Stimulated activated CD8-positive, alpha-beta memory T cell treated with anti-CD3 and anti-CD28 coated beads, Interleukin-12 subunit alpha, Interleukin-12 subunit beta, amount 100 ng/mL, for 4 hours (primary cell): ENCODE data around the gene CFAP410.
"Not testable (repeated sequence)": the region's sequence is repeated elsewhere in the genome, so short reads cannot be mapped to it uniquely, and the experiment has no call there.

ENCODE experiments used
- DNase-seq: peaks from one replicate; pipeline ENCODE4 v3.0.0-alpha.2; 2020; ENCODE audit warnings: low read depth

The CFAP410 gene

DNA sequence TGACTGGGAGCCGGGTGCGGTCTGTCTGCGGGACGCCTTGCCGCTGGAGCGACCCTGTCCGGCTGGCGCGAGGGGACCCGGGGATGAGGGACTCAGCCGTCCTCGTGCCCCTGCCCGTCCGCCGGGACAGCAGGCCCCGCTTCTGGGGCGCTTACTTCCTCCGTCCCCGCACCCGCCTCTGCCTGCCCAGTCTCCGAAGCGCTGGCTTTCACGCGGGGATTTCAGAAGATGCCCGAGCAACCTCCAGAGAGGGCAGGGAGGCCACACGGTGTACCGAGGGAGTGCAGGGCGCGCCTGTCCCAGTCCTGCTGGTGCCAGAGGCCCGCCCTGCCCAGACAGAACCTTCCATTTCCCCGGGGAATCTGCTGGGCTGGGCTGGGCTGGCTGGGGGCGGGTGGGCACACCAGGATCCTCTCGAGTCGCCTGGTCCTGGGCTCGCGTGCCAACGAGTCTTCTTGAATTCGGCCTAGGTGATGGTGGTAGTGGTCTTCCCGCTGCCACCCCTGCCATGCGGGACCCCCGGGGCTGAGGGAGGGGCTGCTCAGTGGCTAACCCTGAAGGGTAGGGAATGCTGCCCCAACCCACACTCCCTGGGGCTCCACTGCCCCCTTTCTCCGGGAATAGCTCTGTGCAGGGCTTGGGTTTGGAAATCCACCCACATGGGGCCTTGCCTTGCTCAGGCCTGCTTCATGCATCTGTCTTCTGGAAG is 11.7 kb upstream of the CFAP410 start:
- DNase-seq = no peak

DNA sequence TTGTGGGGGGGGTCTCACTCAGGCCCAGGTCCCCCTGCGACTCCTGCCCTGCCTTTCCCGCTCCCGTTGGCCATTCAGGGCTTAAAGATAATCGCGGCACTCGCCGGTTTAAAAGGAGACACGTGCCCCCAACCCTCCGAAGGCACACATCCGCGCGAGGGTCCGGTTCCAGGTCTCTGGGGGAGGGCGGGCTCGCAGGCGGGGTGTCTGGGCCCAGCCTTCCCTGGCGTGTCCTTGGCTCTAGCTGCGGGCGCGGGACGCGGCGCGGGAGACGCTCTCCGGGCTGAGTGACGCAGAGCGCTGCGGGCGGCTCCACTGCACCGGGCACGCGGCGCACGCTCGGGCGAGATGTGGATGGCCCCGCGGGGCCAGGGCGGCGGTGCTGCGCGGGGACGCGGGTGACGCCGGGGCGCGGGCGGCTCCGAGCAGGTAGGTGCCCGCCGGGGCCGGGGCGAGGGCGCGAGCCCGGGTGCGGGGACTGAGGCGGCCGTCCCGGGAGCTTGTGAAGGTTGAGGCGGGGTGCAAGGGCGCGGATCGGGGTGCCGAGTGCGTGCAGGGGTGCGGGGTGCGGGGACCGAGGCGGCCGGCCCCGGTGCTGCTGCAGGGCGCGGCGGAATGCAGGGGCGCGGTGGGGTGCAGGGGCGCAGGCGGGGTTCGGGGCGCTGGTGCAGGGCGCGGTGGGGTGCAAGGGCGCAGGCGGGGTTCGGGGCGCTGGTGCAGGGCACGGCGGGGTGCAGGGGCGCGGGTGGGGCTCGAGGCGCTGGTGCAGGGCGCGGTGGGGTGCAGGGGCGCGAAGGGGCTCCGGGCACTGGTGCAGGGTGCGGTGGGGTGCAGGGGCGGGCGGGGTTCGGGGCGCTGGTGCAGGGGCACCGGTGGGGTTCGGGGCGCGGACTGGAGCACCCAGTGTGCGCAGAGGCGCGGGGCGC is 10.9 kb upstream of the CFAP410 start:
- DNase-seq = no peak

DNA sequence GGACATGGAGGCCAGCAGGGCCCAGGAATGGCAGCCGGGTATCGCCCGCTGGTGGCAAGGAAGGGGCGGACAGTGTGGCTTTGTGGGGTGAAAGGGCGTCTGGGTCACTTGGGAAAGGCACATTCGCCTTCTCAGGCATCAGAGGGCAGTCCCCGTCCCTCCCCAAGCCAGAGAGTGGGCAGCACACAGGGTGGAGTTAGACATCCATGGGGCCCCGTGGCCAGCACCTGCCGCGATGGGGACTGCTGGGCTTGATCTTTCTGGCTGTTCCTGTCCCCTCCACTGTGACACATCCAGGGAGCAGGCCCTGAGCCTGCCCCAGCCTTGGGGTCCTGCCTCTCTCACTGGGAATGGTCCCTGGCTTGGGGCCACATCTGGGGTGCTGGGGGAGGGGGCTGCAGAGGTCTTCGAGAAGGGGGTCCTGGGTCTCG is 10.2 kb upstream of the CFAP410 start:
- DNase-seq = no peak

DNA sequence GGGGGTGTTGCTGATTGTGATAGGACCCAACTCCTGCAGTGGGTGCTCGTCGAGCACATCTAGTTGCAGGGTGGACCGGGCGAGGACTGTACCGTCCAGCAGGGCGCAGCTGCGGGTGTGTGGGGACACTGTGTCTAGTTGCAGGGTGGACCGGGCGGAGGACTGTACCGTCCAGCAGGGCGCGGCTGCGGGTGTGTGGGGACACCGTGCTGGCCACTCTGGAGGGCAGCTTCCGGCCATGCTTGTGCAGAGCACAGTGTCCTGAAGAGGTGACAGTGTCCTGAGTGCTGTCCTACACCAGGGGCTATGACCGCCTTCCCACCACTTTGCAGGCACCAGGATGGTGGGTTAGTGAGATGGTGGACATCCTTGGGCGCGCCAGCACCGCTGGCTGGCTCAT is 9.7 kb upstream of the CFAP410 start:
- DNase-seq = no peak

DNA sequence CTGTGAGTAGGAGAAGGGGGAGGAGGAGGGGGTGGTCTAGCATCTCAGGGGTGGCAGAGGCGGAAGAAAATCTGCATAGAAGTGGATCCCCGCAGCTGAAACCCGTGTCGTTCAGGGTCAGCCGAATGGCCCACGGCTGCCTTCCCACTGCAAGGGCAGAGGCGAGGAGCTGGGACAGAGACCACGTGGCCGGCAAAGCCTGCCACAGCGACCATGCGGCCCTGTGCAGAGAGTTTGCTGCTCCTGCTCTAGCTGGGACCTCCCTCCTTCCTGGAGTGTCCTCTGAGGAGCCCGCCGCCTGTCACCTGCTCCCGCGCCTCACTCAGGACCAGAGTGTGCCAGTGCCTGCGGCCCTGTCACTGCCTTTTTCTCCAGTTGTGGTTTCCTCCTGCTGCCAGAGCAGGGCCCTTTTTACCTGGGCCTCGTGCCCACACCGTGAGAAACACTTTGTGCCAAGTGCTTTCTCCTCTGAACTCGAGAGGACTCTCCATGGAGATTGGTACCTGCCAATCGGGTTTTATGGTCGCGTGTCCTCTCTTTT is 8.8 kb upstream of the CFAP410 start:
- no peak for DNase-seq

DNA sequence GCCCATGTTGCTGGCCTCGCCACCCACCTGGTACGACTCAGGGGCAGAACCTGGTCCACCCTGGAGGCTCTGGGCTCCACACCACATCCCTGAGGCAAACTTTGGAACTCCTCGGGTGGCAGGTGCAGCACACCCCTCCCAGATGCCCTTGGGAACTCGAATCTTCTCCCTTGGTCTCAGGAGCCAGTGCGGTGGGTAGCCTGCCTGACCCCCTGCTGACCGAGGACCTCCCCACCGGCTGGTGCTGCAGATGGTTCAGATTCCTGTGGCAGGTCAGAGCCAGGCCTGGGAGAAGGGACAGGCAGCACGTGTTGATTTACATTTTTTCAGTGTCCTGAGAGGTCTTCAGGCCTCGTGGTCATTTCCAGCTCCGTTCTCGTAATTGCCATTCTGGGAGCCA is 6.3 kb upstream of the CFAP410 start:
- DNase-seq = no peak

DNA sequence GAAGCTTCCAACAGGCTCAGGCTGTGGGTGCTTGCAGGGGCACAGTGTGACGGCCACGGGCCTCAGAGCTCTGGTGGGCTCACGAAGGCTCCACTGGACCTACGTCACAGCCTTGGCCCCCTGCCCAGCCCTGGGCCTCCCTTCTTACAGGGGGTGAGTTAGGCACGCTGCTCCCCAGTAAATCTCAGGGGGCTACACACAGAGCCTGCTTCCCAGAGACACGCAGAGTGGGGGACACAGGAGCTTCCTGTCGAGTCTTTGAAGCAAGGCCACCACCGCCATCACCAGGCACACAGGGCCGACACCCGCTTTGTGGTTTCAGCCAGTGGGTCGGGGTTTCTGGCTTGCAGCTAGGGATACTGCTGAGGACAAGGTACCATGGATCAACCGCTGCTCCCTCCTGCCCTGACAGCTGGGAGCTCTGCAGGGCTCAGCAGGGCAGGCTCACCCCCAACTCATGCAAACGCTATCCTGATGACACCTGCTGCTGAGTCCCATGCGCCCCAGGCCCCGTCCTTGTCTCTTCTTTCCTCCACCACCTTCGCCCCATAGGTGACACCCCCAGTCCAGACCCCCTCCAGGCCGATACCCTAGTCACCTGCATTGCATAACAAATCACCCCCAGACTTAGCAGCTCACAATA is 5.5 kb upstream of the CFAP410 start:
- no peak for DNase-seq

DNA sequence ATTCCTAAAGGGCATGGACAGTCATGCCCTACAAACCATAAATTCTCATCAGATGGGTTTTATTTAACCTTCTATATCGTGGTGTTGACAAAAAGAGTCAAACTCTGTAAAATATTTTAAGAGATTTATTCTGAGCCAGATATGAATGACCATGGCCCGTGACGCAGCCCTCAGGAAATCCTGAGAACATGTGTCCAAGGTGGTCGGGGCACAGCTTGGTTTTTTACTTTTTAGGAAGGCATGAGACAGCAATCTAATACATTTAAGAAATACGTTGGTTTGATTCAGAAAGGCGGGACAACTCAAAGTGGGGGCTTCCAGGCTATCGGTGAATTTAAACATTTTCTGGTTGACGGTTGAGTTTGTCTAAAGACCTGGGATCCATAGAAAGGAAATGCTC is 3.8 kb upstream of the CFAP410 start:
- not testable (repeated sequence) for DNase-seq

DNA sequence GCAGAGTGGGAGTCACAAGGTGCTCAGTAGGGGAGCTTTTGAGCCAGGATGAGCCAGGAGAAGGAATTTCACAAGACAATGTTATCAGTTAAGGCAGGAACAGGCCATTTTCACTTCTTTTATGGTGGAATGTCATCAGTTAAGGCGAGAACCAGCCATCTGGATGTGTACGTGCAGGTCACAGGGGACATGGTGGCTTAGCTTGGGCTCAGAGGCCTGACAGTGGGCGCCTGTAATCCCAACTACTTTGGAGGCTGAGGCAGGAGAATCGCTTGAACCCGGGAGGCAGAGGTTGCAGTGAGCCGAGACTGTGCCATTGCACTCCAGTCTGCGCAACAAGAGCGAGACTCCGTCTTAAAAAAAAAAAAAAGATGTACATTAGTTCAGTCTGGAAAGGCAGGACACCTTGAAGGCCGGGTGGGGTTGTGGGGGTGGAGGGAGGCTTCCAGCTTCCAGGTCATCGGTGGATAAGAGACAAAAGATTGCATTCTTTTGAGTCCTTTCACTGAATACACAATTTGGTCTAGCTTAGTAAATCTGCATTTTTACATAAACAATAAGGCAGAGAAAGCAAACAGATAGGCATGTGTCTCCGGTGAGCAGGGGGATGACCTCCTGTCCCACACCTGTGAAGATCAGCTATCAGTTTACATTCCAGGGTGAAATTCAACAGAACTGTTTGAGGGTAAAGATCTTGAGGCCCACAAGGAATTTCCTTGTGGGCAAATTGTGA is 2.7 kb upstream of the CFAP410 start:
- not testable (repeated sequence) for DNase-seq

DNA sequence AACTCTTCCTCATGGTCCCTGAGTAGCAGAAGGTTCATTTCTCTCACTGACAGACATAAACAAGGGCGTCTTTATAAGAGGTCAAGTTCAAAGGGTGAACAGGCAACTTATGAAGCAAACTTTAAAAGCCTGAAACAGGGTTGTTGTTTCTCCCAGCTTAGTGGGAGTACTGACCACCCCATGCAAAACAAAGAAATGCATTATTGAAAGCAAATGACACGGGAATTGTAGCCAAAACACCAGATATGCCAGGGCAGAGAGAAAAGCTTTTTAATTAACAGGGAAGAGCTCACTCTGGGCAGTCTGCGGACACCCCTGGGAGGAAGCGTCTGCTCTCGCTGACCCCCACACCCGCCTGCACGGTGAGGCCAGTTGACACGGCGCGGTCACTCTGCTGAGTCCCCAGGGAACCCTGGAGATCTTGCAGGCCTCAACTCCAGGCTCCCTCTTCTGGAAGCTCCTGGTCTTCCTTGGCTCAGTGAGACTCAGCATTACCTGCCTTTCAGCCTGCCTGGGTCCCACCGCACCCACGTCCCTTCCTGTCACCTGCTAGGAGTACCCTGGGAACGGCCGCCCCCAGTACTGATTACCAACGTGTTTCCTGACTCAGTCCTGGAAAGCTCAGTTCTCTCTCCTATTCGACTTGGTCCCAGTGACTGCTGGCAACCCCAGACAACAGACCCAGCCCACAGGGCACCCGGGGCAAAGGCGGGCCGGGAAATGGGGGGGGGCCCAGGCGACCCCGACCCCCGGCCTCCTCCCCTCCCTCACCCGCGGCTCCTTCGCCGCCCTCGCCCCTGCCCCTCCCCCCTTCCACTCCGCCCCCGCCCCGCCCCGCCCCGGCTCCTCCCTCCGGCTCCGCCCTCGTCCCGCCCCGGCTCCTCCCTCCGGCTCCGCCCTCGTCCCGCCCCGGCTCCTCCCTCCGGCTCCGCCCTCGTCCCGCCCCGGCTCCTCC is 972 bp downstream of the CFAP410 start:
- DNase-seq = no peak

DNA sequence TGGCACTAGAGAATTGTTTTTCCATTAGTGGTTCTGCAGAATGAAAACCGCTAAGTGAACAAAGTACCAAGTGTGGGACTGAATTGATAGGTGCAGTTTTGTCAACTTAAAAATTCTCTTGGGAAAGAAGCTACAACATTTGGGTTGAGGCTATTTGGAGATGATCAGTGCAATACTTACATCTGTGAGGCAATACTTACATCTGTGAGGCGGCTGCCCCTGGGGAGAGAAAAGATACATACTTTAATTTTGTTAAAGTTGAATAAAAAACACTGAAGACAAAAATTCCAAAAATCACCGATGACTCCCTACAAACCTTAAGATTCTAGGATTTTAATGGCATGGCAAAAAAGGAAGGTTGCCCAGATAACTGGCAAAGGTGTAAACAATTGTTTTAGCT is 1.7 kb downstream of the CFAP410 start:
- no peak for DNase-seq

DNA sequence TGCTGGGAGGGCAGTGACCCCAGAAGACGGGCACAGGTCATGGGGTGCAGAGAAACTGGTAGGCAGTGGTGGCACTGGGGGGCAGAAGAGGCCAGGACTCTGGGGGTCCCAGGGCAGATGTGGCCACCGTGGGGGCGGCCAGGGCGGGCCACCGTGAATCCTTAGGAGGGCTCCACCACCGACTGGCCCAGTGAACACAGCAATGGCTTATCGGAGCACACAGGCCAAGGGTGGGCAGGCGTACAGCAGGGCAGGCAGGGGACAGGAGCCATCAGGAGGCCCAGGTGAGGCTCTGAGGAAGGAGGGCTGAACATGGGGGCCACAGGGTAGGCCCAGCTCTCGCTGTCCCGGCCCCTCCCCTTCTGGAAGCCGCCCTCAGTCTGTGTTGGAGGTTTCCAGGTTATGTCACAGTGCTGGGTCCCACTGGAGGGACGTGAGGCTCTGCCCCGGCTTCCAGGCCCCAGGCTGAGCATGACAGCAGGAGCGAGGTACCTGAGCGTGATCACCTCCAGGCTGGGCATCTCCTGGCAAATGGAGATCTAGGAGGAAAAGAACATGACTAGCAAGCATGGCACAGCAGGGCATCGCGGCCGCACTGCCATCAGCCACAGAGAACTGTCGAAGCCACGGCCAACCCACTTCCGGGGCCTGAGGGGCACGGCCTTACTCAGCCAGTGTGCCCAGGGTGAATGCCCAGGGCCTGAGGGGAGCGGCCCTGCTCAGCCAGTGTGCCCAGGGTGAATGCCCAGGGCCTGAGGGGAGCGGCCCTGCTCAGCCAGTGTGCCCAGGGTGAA is 3.7 kb downstream of the CFAP410 start:
- DNase-seq = no peak

DNA sequence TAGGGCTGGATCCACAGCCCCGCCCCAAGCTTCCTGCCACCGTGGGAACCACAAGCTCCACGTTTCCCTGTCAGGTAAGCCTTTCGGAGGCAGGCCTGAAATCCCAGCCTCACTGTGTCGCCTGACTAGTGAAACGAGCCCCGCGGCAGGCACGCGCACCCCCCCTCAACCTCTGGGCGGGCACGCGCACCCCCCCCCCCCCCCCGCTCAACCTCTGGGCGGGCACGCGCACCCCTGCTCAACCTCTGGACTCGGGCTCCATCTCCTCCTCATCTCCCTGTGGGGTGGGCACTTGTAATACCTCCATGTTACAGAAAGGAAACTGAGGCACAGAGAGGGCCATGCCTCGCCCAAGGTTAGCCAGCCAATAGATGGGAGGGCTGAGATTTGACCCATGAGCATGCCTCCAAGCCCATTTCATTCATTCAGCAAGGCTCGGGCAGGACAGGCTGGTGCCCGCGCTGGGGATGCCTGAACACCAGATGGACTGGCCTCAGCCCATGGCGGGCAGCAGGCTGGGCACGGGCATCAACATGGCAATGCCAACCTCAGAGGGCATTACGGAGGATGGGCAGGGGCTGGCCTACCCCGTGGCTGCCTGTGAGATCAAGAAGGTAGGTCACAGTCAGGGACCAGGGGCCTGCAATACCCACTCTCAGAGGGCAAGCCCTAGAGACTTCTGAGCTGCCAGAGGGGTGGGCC is 4.7 kb downstream of the CFAP410 start:
- DNase-seq = no peak

DNA sequence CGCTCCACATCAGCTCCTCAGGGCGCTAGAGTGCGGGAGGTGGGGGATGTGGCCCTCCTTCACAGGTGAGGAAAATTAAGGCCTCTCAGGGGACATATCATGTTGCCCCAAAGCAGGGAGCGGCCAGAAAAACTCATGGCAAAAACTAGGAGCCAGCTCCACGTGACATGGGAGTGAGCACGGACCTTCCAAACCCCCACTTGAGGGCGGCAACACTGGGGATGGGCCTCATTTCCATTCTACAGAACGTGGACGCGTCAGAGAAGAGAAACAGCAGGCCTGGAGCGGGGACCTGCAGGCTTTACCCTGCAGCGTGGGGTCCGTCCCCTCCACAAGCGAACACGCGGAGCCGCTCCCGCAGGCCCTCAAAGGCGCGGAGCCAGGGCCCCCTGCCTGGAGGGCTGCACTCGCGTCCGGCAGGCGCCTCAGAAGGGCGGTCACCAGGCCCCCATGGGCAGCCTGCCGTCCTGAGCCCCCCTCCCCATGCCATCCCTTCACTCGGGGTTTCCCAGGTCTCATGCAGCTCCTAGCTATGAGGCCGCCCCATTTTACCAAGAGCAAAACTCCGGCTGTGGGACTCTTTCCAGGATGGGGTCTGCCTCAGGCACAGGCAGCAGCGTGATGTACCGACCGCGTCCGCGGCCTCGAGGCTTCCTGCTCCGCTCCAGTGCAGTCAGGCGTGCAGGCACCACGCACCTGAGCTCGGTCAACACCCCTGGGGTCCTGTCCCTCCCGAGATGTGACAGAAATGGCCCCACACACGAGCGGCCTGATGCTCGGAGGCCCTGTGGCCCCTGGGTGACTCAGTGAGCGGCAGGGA is 5.5 kb downstream of the CFAP410 start:
- no peak for DNase-seq

DNA sequence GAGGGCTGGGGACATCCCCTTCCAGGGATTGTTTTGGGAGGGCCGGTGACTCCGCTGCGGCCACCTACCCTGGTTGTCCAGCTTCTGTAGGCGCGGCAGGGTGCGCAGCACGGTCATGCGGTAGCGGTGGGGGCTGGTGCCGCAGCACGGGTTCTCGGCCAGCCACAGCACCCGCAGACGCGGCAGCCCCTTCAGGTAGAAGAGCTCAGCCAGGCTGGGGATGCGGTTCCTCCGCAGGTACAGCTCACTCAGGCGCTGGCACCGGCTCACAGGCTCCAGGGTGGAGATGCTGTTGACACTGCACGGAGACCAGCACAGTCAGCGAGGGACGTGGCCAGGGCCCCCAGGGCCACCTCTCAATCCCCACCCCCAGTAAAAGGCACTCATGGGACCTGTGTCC is 6.2 kb downstream of the CFAP410 start:
- no peak for DNase-seq

DNA sequence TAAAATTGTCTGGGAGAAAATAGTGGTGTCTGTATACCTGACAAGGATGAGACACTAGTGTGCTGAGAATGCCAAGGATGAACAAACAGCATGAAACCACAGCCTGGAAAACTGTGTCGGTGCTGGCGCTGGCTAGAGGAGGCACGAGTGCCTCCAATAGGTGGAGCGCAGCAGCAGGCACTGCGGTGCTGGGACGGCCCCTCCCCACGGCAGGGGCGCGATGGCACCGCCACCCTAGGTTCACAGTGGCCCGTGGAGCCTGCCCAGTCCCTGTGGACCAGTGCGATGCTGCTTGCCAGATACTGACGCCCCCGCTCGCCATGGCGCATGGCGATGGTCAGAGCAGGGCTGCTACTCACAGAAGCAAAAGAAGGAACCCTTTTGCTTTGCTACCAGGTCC is 6.8 kb downstream of the CFAP410 start:
- no peak for DNase-seq

DNA sequence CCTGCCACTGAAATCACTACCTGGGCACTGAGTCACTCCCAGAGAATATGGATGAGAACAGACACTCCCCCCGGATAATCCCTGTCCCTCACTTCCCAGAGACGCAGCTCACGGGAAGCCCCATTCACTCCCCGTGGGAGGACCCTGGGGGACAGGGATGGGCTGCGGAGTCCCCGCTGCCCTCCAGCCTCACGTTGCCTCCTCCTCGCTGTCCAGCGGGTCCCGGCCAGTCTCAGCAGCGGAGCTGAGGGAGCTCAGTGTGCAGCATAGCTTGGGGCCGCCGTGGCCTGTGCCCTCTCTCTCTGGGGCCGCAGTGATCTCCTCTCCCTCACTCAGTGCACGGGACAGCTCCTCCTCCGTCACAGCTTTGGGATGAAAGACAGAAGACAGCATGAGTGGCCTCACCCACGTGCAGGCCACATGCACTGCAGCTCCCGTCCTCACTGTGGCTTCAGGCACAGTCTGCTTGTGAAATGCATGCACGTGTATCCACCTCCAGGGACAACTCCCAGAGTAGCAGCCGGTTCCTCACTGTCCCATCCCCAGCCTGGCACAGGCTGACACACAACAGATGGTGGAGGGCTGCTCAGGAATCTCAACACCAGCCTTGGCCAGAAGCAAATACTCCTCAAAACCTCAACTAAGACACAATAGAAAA is 7.4 kb downstream of the CFAP410 start:
- no peak for DNase-seq

DNA sequence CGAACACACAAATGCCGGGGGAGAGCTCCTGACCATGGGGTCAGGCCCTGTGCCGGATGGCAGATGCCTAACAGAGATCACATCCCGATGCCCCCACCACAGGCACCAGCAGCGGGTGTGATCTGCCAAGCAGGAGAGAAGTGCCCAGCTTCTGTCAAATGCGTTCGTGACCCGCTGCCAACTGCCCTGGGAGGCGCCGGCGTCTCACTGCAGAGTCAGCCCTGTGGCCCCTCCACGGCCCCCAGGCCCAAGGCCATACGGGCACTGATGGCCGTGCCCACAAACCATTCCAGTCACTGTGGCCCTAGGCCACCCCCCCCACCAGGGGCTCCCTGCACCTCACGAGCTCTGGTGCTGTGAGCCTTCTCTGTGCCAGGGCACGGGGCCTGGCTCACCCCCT is 8.0 kb downstream of the CFAP410 start:
- no peak for DNase-seq
